IPS DF 6.9 (cell line): ENCODE measurements around the gene SMIM38.
"Not testable (repeated sequence)": the region's sequence is repeated elsewhere in the genome, so short reads cannot be mapped to it uniquely, and the experiment has no call there.

ENCODE experiments used
- DNase-seq: peaks from one replicate; pipeline ENCODE4 v3.0.0-alpha.2; 2013; ENCODE audit warnings: low read depth, low spot score
- H3K27ac ChIP-seq: one replicate; pipeline ENCODE4 v1.5.1; 2013; ENCODE audit warnings: low read length, control low read depth
- H3K27me3 ChIP-seq: 2 replicates; pipeline ENCODE4 v1.6.1; 2013; ENCODE audit warnings: mild to moderate bottlenecking, low read length; ENCODE audit not compliant: control insufficient read depth, insufficient read depth
- H3K36me3 ChIP-seq: 2 replicates; pipeline ENCODE4 v1.6.1; 2013; ENCODE audit warnings: low read length; ENCODE audit not compliant: control insufficient read depth, insufficient read depth
- H3K4me1 ChIP-seq: 2 replicates; pipeline ENCODE4 v1.6.1; 2013; ENCODE audit warnings: low read length; ENCODE audit not compliant: control insufficient read depth, insufficient read depth
- H3K4me3 ChIP-seq: 2 replicates; pipeline ENCODE4 v1.5.1; 2013; ENCODE audit warnings: mild to moderate bottlenecking, low read length
- H3K9me3 ChIP-seq: 2 replicates; pipeline ENCODE4 v1.6.1; 2013; ENCODE audit warnings: low read length, inconsistent platforms; ENCODE audit not compliant: control insufficient read depth, insufficient read depth
- WGBS: extraction: QIAGEN DNeasy Blood & Tissue Kit; methylation state at CpG from one replicate; pipeline ENCODE4 v1.1.7; 2013; ENCODE audit warnings: mixed read lengths, missing lambda C conversion rate; ENCODE audit not compliant: insufficient read length, insufficient coverage; 5-methylcytosine and 5-hydroxymethylcytosine counted together

The SMIM38 gene

DNA sequence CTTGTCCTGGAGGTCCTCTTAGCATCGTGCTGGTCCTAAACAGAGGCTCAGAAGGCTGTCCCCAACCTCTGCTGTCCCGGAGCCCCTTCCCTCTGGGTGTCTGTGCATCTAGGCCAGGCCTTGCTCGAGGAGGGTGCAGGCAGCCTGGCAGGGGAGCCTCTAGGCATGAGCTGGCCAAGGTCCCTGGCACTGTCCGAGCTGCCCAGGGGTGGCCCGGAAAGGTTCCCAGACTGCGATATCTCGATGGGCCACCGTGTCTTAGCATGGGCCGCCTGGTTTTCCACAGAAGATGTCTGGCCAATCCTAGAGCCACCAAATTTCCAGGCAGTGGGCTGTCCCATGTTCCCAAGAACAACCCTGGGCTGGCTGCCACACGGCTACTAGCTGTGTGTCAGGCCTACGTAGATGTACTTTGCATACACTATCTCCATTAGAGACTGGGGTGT lies 24.6 kb upstream of the SMIM38 start:
- H3K36me3 ChIP-seq = no peaks in the 10 kb centered on the region
- H3K4me1 ChIP-seq = no peaks in the 10 kb centered on the region
- no peak for DNase-seq
- WGBS = no CpG with 5 or more reads among the region's 11 CpGs
- no peaks in the 10 kb centered on the region for H3K27me3 ChIP-seq
- no peaks in the 10 kb centered on the region for H3K9me3 ChIP-seq
- no peak overlapping the region for H3K4me3 ChIP-seq
- no peak overlapping the region for H3K27ac ChIP-seq

DNA sequence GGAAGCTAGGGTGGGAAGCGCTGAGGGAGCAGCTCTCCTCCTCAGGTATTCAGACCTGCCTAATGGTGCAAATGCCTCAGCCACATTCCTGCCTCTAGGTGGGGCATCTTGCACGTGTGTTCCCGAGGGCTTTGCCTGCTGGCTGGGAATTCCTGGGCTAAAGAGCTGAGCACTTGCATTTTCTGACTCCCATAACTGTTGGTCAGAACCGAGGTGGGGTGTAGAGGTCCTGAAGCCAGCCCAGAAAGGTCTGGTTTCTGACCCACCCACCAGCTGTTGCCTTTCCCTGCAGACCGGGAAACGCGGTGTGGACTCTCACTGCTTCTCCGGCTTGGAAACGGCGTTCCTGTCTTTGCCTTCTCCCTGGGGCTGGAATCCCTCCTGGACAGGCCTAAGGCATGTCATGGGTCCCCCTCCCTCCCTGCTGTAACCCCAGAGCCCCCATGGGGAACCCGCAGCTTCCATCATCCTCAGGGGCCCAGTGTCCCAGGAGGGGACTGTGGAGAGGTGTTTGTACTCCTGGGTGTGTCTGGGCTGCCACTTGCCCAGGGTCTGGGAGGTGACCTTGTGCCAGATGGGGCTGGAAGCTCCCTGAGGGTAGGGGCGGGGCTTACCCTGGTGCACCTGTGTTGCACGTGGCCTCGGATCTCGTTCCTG lies 24.0 kb upstream of the SMIM38 start:
- Histone ChIP-seq H3K36me3 (no peaks in the 10 kb centered on the region), H3K27ac (no peak overlapping the region), H3K4me3 (no peak overlapping the region), H3K9me3 (no peaks in the 10 kb centered on the region), H3K27me3 (no peaks in the 10 kb centered on the region), H3K4me1 (no peaks in the 10 kb centered on the region)
- peak; percentile 95 for DNase-seq
- no CpG with 5 or more reads among the region's 15 CpGs for WGBS

- no CpG with 5 or more reads among the region's 7 CpGs for WGBS
- no peaks in the 10 kb centered on the region for H3K4me1 ChIP-seq
- no peaks in the 10 kb centered on the region for H3K36me3 ChIP-seq
- H3K27me3 ChIP-seq = no peaks in the 10 kb centered on the region
- no peak overlapping the region for H3K4me3 ChIP-seq
- H3K27ac ChIP-seq = no peak overlapping the region
- no peaks in the 10 kb centered on the region for H3K9me3 ChIP-seq
- no peak for DNase-seq
These were observed 23.4 kb upstream of the SMIM38 start for GRCh38 chr11:69132301-69132670.

DNA sequence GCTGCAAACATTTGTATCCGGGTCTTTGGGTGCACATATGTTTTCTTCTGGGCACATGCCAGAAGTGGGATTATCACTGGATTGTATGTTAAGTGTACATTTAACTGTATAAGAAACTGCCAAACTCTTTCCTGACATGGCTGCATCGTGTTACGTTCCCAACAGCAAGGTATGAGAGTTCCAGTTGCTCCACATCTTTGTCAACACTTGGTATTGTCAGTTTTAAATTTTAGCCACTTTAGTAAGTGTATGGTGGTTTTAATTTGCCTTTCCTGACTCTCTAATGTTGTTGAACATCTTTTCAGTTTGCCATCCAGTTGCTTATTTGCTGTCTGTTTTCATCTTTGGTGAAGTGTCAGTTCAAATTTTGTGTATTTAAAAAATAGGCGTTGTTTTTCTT lies 22.5 kb upstream of the SMIM38 start:
- H3K4me1 ChIP-seq = no peaks in the 10 kb centered on the region
- no peaks in the 10 kb centered on the region for H3K9me3 ChIP-seq
- 100% methylated on average over 1 of the region's 4 CpGs for WGBS
- H3K27me3 ChIP-seq = no peaks in the 10 kb centered on the region
- DNase-seq = no peak
- no peak overlapping the region for H3K27ac ChIP-seq
- no peaks in the 10 kb centered on the region for H3K36me3 ChIP-seq
- H3K4me3 ChIP-seq = no peak overlapping the region

- DNase-seq, H3K4me3 ChIP-seq: not testable (repeated sequence)
- no CpG with 5 or more reads among the region's 2 CpGs for WGBS
These were observed 21.6 kb upstream of the SMIM38 start for GRCh38 chr11:69134182-69134581.

GRCh38 chr11:69134957-69135356 lies 20.8 kb upstream of the SMIM38 start:
- H3K36me3 ChIP-seq = no peaks in the 10 kb centered on the region

More at GRCh38 chr11:69134182-69134581, 21.6 kb upstream of the SMIM38 start:
- not testable (repeated sequence) for H3K27ac ChIP-seq, H3K9me3 ChIP-seq, H3K27me3 ChIP-seq, H3K4me1 ChIP-seq, H3K36me3 ChIP-seq

DNA sequence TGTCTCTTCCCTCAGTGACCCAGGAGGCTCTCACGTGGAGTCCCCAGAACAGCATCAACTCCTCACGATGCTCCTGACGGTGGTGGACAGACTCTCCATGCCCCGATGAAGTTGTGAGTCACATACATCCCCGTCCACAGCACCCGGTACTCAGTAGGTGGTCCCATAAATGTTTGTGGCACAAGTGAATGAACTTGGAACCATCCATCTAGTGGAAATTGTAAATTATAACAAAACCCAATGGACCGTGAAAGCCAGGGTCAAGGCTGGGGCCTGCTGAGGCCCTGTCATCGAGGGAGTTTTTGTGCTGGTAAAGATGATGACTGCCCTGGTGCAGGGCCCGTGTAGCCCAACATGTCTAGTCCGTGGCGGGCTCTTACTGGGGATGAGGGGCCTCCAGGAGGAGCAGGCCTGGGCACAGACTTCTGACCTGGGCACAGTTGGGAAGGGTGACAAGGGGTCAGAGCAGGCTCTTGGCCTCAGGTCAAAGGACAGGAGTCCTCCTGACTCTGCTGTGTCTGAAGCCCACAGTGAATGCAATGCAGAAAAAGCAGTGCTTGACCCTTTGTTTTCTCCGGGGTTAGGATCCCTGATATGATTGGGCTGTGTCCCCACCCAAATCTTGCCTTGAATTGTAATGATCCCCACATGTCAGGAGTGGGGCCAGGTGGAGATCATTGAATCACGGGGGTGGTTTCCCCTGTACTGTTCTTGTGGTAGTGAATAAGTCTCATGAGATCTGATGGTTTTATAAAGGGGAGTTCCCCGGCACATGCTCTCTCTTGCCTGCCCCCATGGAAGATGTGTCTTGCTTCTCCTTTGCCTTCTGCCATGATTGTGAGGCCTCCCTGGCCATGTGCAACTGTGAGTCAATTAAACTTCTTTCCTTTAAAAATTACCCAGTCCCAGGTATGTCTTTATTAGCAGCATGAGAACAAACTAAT lies 20.0 kb upstream of the SMIM38 start:
- Histone ChIP-seq H3K4me1 (no peaks in the 10 kb centered on the region; the same call in 1 of the 2 replicates), H3K27ac (no peak overlapping the region), H3K4me3 (no peak overlapping the region), H3K27me3 (no peaks in the 10 kb centered on the region), H3K36me3 (no peaks in the 10 kb centered on the region), H3K9me3 (no peaks in the 10 kb centered on the region)
- no CpG with 5 or more reads among the region's 14 CpGs for WGBS
- no peak for DNase-seq

More at GRCh38 chr11:69134957-69135356, 20.8 kb upstream of the SMIM38 start:
- Histone ChIP-seq H3K27me3 (no peaks in the 10 kb centered on the region), H3K27ac (no peak overlapping the region), H3K4me1 (no peaks in the 10 kb centered on the region; the same call in 1 of the 2 replicates), H3K4me3 (no peak overlapping the region), H3K9me3 (no peaks in the 10 kb centered on the region)
- no CpG with 5 or more reads among the region's 8 CpGs for WGBS
- DNase-seq = no peak

DNA sequence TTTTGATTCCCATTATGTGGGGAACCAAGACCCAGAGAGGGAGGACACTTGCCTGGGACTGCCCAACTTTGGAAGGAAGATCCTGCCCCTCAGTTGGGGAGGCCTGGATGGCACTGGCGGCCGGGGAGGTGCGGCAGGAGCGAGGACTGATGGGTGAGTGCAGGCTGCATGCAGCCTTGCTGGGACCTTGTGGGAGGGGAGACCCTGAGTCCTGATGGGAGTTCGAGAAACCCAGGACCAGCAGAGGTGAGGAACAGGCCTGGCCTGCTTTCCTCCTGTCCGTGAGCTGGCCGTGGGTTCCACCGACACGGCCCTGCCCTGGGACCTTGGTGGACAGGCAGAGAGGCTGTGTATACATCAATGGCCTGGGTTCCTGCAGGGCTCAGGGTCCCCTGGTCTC lies 19.3 kb upstream of the SMIM38 start:
- DNase-seq = no peak
- WGBS = no CpG with 5 or more reads among the region's 9 CpGs
- Histone ChIP-seq H3K4me3 (no peak overlapping the region), H3K27ac (no peak overlapping the region), H3K9me3 (no peaks in the 10 kb centered on the region), H3K36me3 (no peaks in the 10 kb centered on the region), H3K4me1 (no peaks in the 10 kb centered on the region; the same call in 1 of the 2 replicates), H3K27me3 (no peaks in the 10 kb centered on the region)

- no peaks in the 10 kb centered on the region for H3K36me3 ChIP-seq
- H3K27me3 ChIP-seq = no peaks in the 10 kb centered on the region
- WGBS = no CpG with 5 or more reads among the region's 8 CpGs
- no peak overlapping the region for H3K27ac ChIP-seq
- H3K4me3 ChIP-seq = no peak overlapping the region
- H3K4me1 ChIP-seq = no peaks in the 10 kb centered on the region; the same call in 1 of the 2 replicates
- no peaks in the 10 kb centered on the region for H3K9me3 ChIP-seq
- DNase-seq = no peak
These were observed 18.4 kb upstream of the SMIM38 start for GRCh38 chr11:69137151-69137844.

DNA sequence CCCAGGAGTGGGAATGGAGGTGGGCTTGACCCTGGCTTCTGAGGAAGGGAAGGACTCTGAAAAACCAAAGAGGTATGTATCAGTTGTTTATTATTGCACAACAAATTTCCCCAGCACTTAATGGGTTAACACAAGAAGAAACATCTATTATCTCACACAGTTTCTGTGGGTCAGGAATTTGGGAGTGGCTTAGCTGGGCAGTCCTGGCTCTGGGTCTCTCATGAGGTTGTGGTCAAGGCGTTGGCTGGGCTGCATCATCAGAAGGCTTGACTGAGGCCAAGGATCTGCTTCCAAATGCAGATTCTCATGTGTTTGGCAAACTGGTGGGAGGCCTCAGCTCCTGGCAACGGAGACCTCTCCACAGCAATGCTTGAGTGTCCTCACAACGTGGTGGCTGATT lies 17.5 kb upstream of the SMIM38 start:
- WGBS = no CpG with 5 or more reads among the region's 3 CpGs
- Histone ChIP-seq H3K36me3 (no peaks in the 10 kb centered on the region), H3K27me3 (no peaks in the 10 kb centered on the region), H3K4me3 (no peak overlapping the region), H3K9me3 (no peaks in the 10 kb centered on the region), H3K27ac (no peak overlapping the region), H3K4me1 (no peaks in the 10 kb centered on the region; the same call in 1 of the 2 replicates)
- DNase-seq = no peak
